WTC11 (cell line): ENCODE results near the gene DSTN. TPM values are rescaled to one million over a fixed set of nuclear protein-coding genes. Genes with fewer than 3 reads are reported as not detected.

ENCODE experiments used
- ATAC-seq: fragments of 200-7000 bp; cut with Tn5 transposase; 2 replicates; pipeline ENCODE4 v1.10.0; 2021; ENCODE audit warnings: mild to moderate bottlenecking, moderate library complexity
- CTCF ChIA-PET: fragments of 300-600 bp; sonication (Branson Sonifier 250); formaldehyde crosslinking; loops from one replicate; lab custom pipeline; 2021; ENCODE audit warnings: antibody characterized with exemption; lab: Charles Lee
- POLR2A ChIA-PET: fragments of 350-600 bp; sonication (Branson Sonifier 250); formaldehyde crosslinking; loops from one replicate; lab custom pipeline; 2021; ENCODE audit warnings: antibody characterized with exemption; lab: Charles Lee
- DNase-seq: peaks from one replicate; pipeline ENCODE4 v3.0.0; 2021; ENCODE audit warnings: low spot score
- H3K27ac Mint-ChIP-seq: 2 replicates; pipeline ENCODE4 v1.8.0; 2021; ENCODE audit warnings: mixed read lengths
- H3K27me3 Mint-ChIP-seq: 2 replicates; pipeline ENCODE4 v1.8.0; 2021; ENCODE audit warnings: low read depth, mild to moderate bottlenecking, moderate library complexity, mixed read lengths
- H3K36me3 Mint-ChIP-seq: 2 replicates; pipeline ENCODE4 v1.8.0; 2021; ENCODE audit warnings: mixed read lengths
- H3K4me1 Mint-ChIP-seq: 2 replicates; pipeline ENCODE4 v1.8.0; 2022; ENCODE audit warnings: mixed read lengths
- H3K4me3 Mint-ChIP-seq: 2 replicates; pipeline ENCODE4 v1.8.0; 2021; ENCODE audit warnings: mild to moderate bottlenecking, moderate library complexity, mixed read lengths
- H3K9me3 Mint-ChIP-seq: 2 replicates; pipeline ENCODE4 v1.8.0; 2021; ENCODE audit warnings: mixed read lengths
- AR ChIP-seq: fragments of 250-450 bp; sonication (Bioruptor Pico); IDR thresholded peaks from 2 replicates; pipeline ENCODE4 v1.9.0; 2021; ENCODE audit warnings: mild to moderate bottlenecking
- ARID4B ChIP-seq: sonication (generic); formaldehyde crosslinking; IDR thresholded peaks from 2 replicates; pipeline ENCODE4 v1.8.0; 2023; ENCODE audit warnings: missing genetic modification reagents, mild to moderate bottlenecking, borderline replicate concordance
- ATF1 ChIP-seq: sonication (generic); formaldehyde crosslinking; IDR thresholded peaks from 2 replicates; pipeline ENCODE4 v1.8.1; 2023; ENCODE audit warnings: mild to moderate bottlenecking, moderate library complexity, missing genetic modification reagents
- CDX4 ChIP-seq: fragments of 250-450 bp; sonication (Bioruptor Pico); IDR thresholded peaks from 2 replicates; pipeline ENCODE4 v1.9.0; 2021; ENCODE audit warnings: moderate library complexity, mild to moderate bottlenecking, inconsistent platforms, borderline replicate concordance
- CTCF ChIP-seq: fragments of 200-600 bp; IDR thresholded peaks from 2 replicates; pipeline ENCODE4 v1.8.0; 2022; ENCODE audit warnings: antibody characterized with exemption
- GABPB1 ChIP-seq: sonication (generic); formaldehyde crosslinking; IDR thresholded peaks from 2 replicates; pipeline ENCODE4 v1.8.1; 2023; ENCODE audit warnings: mild to moderate bottlenecking, missing genetic modification reagents
- KAT7 ChIP-seq: sonication (generic); formaldehyde crosslinking; IDR thresholded peaks from 2 replicates; pipeline ENCODE4 v1.8.1; 2023; ENCODE audit warnings: missing genetic modification reagents, mild to moderate bottlenecking, borderline replicate concordance
- PREB ChIP-seq: sonication (generic); formaldehyde crosslinking; IDR thresholded peaks from 2 replicates; pipeline ENCODE4 v1.8.1; 2022; ENCODE audit warnings: mild to moderate bottlenecking, missing genetic modification reagents, moderate library complexity, borderline replicate concordance
- RORB ChIP-seq: fragments of 250-450 bp; sonication (Bioruptor Pico); IDR thresholded peaks from 2 replicates; pipeline ENCODE4 v1.9.0; 2021; ENCODE audit warnings: mild to moderate bottlenecking
- TCF7 ChIP-seq: sonication (generic); formaldehyde crosslinking; IDR thresholded peaks from 2 replicates; pipeline ENCODE4 v1.8.0; 2022; ENCODE audit warnings: mild to moderate bottlenecking, low read depth, missing genetic modification reagents, moderate library complexity
- TP53 ChIP-seq: sonication (generic); formaldehyde crosslinking; IDR thresholded peaks from 2 replicates; pipeline ENCODE4 v1.8.1; 2023; ENCODE audit warnings: mild to moderate bottlenecking, missing genetic modification reagents
- ZNF121 ChIP-seq: sonication (generic); formaldehyde crosslinking; IDR thresholded peaks from 2 replicates; pipeline ENCODE4 v1.8.0; 2023; ENCODE audit warnings: missing genetic modification reagents
- ZNF317 ChIP-seq: sonication (generic); formaldehyde crosslinking; IDR thresholded peaks from 2 replicates; pipeline ENCODE4 v1.8.1; 2023; ENCODE audit warnings: low read depth, mild to moderate bottlenecking, moderate library complexity, missing genetic modification reagents, borderline replicate concordance
- total RNA-seq: library from RNA; stranded (reverse); gene quantifications from 3 replicates; pipeline ENCODE4 v1.2.3, GENCODE V29; 2021
- TF ChIP-seq, protein P1 (sequence below): fragments of 250-450 bp; sonication (Bioruptor Pico); IDR thresholded peaks from 2 replicates; pipeline ENCODE4 v1.9.0; 2021; ENCODE audit warnings: mild to moderate bottlenecking
- TF ChIP-seq, protein P2 (sequence below): sonication (generic); formaldehyde crosslinking; conservative IDR thresholded peaks from 2 replicates; pipeline ENCODE4 v1.8.1; 2022; ENCODE audit warnings: mild to moderate bottlenecking, missing genetic modification reagents

Gene DSTN
- total RNA-seq, 1 experiment from 2014 or later = 153 TPM

GRCh38 chr20:17648791-17649730, 79.2 kb downstream of the DSTN start:
- TF ChIP-seq CDX4 (no peak), CTCF (peak; percentile 17; the same call in 1 of the 2 replicates)
- DNase-seq = peak; percentile 41
- no peak overlapping the region for H3K27ac Mint-ChIP-seq
- H3K36me3 Mint-ChIP-seq = peaks cover 1% of the 10 kb centered on the region; the same call in 1 of the 2 replicates
- ChIA-PET CTCF (interaction anchor here (0.5 to 2.3 kb wide), 30 partner anchors 10 to 315 kb away, joined by 3 to 15 read pairs (median 4); partner anchors contain the start of genes BFSP1 and RRBP1), POLR2A (no interaction called here)
- H3K27me3 Mint-ChIP-seq = no peaks in the 10 kb centered on the region
- peaks cover 55% of the 10 kb centered on the region for H3K4me1 Mint-ChIP-seq
- ATAC-seq = peak; percentile 60
- no peak overlapping the region for H3K4me3 Mint-ChIP-seq
- H3K9me3 Mint-ChIP-seq = no peaks in the 10 kb centered on the region

DNA sequence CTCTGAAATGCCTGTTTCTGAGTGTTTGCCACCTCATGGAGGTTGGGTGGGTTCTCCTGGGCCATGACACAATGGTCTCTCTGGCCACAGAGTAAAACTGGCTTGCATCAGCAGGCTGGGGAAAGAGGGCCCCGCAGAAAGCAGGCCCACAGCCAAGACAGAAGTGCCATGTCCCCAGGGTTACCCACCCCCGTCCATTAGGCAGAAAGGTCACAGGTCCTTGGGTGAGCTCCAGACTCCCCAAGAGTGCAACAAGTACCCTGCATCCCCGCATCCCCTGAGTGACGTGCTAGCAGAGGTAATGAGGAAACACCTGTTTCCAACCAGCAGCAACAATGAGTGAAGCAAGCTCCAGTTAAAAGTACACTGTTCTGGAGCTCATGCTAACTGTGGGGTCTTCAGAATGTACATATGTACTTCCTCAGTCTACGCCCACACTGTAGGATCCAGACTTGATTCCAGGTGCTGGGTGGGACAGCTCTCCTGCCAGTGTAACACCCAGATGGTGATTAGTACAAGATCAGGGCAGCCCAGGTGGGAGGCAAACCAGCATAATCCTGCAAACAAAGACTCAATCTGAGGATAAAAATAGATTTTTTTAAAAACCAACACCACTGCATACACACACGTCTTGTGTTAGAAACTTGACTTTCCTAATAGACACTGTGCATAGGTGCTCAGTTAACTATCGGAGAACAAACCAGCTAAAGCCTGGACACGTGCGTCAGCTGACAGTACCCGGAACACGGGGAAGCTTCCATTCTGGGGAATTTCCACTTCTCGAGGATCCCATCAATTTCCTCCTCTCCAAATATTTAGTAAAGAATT, 80.6 kb downstream of the DSTN start:
- H3K4me1 Mint-ChIP-seq = peaks cover 67% of the 10 kb centered on the region
- ATAC-seq (no peak), DNase-seq (no peak)
- TF ChIP-seq GABPB1 (CRISPR knock-in tag) (peak; percentile 32; the same call in 1 of the 2 replicates), TP53 (CRISPR knock-in tag) (no peak)
- H3K27ac Mint-ChIP-seq = peak overlapping the region; percentile 82
- CTCF ChIA-PET = interaction anchor here (1.0 to 2.3 kb wide), 12 partner anchors 12 to 289 kb away, joined by 4 to 15 read pairs (median 6); partner anchors contain the start of genes BFSP1 and RRBP1
- H3K4me3 Mint-ChIP-seq = no peak overlapping the region
- no peaks in the 10 kb centered on the region for H3K27me3 Mint-ChIP-seq
- peaks cover 7% of the 10 kb centered on the region for H3K36me3 Mint-ChIP-seq
- no peaks in the 10 kb centered on the region for H3K9me3 Mint-ChIP-seq
- POLR2A ChIA-PET = no interaction called here

DNA sequence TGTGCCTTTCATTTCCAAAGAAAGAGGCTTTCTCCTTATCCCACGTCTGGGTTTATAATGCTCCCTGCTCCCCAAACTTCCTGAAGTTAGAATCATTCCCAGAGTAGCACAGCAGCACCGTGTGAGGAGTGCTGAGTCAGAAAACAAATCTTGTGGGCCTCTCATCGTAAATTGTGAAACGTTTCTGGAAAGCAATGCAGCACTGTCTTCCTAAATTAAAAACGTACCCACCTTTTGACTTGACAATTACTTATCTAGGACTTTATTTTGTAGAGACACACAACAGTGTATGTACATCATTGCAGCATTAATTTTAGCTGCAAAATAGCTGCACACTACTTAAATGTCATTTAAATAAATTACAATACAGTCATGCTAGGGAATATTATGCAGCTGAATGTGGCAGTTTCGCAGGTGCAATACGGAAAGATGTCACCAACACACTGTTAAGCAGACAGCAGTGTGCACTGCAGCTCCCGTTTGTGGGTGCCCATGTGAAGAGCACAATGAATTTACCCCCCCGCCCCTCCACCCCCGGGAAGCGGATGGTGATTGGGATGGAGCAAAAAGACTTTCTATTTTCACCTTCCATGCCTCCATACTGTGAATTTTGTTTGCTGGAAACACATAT, 81.4 kb downstream of the DSTN start:
- Mint-ChIP-seq H3K27ac (peak overlapping the region; percentile 82), H3K9me3 (no peaks in the 10 kb centered on the region), H3K36me3 (peaks cover 8% of the 10 kb centered on the region), H3K27me3 (no peaks in the 10 kb centered on the region), H3K4me1 (peaks cover 67% of the 10 kb centered on the region), H3K4me3 (no peak overlapping the region)
- POLR2A ChIA-PET = no interaction called here
- ATAC-seq (no peak), DNase-seq (no peak)
- CTCF ChIA-PET = interaction anchor here (1.0 to 2.3 kb wide), 4 partner anchors 12 to 288 kb away, joined by 4 to 10 read pairs (median 6); no protein-coding TSS in a partner anchor
- TF ChIP-seq, protein P1, sequence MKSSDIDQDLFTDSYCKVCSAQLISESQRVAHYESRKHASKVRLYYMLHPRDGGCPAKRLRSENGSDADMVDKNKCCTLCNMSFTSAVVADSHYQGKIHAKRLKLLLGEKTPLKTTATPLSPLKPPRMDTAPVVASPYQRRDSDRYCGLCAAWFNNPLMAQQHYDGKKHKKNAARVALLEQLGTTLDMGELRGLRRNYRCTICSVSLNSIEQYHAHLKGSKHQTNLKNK (CRISPR knock-in tag) = no peak
- TF ChIP-seq ARID4B (CRISPR knock-in tag) (no peak), ATF1 (CRISPR knock-in tag) (no peak), PREB (CRISPR knock-in tag) (no peak), ZNF121 (no peak), AR (CRISPR knock-in tag) (no peak), ZNF317 (CRISPR knock-in tag) (no peak), RORB (no peak), TCF7 (CRISPR knock-in tag) (no peak), KAT7 (CRISPR knock-in tag) (no peak)
- TF ChIP-seq, protein P2, sequence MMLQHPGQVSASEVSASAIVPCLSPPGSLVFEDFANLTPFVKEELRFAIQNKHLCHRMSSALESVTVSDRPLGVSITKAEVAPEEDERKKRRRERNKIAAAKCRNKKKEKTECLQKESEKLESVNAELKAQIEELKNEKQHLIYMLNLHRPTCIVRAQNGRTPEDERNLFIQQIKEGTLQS = no peak
